Measurements from ENCODE around the gene GRK4.
"Not testable (repeated sequence)": the region's sequence is repeated elsewhere in the genome, so short reads cannot be mapped to it uniquely, and the experiment has no call there.

Gene GRK4

DNA sequence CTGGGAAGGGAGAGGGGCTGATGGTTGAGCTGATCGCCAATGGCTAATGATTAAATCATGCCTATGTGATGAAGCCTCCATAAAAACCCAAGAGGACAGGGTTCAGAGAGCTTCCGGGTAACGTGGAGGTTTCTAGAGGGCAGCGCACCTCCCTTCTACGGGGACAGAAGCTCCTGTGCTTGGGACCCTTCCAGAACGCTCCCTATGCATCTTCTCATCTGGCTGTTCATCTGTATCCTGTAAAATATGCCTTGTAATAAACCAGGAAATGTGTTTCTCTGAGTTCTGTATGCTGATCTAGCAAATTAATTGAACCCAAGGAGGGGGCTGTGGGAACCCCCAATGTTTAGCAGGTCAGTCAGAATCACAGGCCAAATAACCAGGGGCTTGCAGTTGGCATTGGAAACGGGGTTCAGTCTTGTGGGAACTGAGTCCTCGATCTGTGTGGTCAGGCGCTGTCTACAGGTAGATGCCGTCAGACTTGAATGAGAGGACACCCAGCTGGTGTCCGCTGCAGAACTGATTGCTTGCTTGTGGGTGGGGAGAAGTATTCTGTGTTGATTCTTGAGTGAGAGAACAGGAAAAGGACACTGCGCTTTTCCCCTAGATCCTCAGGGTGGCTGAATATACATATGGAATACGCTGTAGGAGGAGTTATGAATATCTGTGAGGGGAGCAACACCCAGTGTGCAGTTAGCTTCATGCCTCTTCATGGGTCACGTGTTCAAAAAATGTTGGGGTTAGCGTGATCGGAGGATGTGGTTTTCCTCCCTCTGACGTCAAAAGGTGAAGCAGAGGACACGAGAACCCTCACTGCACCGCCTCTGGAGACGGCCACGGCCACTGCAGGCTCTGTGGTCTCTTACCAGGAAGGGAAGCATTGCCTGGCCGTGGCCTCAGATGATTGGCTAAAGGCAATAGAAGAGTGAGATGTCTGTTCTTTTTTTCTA is 81.8 kb downstream of the GRK4 start:
- TF ChIP-seq, protein P1, sequence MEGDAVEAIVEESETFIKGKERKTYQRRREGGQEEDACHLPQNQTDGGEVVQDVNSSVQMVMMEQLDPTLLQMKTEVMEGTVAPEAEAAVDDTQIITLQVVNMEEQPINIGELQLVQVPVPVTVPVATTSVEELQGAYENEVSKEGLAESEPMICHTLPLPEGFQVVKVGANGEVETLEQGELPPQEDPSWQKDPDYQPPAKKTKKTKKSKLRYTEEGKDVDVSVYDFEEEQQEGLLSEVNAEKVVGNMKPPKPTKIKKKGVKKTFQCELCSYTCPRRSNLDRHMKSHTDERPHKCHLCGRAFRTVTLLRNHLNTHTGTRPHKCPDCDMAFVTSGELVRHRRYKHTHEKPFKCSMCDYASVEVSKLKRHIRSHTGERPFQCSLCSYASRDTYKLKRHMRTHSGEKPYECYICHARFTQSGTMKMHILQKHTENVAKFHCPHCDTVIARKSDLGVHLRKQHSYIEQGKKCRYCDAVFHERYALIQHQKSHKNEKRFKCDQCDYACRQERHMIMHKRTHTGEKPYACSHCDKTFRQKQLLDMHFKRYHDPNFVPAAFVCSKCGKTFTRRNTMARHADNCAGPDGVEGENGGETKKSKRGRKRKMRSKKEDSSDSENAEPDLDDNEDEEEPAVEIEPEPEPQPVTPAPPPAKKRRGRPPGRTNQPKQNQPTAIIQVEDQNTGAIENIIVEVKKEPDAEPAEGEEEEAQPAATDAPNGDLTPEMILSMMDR (IDR thresholded peaks at IDR 0.05): no peak
- Histone ChIP-seq H3K27ac (peak overlapping the region in 1 of 2 donors; percentile 20), H3K4me3 (no peak overlapping the region)
- DNase-seq (ENCODE audit: low spot score): peak; percentile 74

DNA sequence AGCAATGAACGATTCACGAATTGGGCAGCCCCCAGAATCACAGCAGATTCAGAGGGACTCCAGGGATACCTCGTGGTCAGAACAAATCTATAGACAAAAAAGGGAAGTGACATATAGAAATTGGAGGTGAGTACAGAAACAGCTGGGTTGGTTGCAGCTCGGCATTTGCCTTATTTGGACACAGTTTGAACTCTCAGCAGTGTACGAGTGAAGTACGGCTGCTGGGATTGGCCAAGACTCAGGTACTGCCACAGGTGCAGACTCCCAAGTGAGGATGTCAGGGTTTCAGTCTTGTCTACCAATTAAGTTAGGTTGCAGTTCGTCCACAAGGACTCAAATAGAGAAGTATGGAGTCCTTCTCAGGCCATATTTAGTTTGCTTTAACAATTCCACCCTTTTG is 82.8 kb downstream of the GRK4 start:
- peak; percentile 50 for DNase-seq (ENCODE audit: low spot score)
- no peak overlapping the region for H3K4me3 ChIP-seq
- no peak overlapping the region for H3K27ac ChIP-seq
- TF ChIP-seq, protein P1 (IDR thresholded peaks at IDR 0.05): no peak

DNA sequence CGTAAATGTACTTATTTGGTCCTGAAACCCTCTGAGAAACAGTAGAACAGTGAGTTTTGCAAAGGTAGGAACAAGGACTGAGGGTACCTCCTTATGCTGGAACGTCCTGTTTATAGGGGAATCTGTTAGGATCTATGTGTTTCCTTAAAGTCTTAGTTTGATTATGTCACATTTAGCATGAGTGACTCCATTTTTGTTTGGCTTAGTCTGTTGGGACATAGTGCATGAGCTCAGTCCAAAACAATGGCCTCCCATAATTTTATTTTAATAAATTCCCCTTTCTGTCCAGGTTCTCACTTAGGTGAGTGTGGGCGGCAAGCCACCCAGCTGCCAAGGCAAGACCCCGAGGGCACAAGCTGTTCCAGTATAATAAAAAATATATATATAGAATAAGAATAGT is 83.3 kb downstream of the GRK4 start:
- no peak overlapping the region for H3K27ac ChIP-seq
- no peak overlapping the region for H3K4me3 ChIP-seq
- TF ChIP-seq, protein P1 (IDR thresholded peaks at IDR 0.05): no peak
- no peak for DNase-seq (ENCODE audit: low spot score)

DNA sequence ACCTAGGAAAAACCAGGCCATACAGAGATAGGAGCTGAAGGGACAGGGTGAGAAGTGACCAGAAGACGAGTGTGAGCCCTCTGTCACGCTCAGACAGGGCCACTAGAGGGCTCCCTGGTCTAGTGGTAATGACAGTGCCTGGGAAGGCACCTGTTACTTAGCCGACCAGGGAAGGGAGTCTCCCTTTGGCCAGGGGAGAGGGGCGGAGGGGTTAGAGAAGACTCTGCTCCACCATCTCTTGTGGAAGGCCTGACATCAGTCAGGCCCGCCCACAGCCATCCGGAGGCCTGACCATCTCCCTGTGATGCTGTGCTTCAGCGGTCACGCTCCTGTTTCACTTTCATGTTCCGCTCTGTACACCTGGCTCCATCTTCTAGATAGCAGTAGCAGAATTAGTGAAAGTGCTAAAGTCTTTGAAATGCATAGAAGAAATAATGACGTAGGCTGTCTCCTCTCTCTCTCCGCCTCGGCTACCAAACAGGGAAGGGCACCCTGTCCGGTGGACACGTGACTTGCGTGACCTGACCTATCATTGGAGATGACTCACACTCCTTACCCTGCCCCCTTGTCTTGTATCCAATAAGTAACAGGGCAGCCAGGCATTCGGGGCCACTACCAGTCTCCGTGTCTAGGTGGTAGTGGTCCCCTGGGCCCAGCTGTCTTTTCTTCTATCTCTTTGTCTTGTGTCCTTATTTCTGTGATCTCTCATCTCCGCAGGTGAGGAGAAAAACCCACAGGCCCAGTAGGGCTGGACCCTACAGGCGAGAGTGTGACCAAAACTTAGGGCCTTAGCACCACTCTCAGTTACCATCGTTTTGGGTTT is 84.3 kb downstream of the GRK4 start:
- TF ChIP-seq, protein P1 (IDR thresholded peaks at IDR 0.05): peak; percentile 64
- Histone ChIP-seq H3K4me3 (peak overlapping the region; percentile 38), H3K27ac (no peak overlapping the region)
- DNase-seq (ENCODE audit: low spot score): peak; percentile 65

DNA sequence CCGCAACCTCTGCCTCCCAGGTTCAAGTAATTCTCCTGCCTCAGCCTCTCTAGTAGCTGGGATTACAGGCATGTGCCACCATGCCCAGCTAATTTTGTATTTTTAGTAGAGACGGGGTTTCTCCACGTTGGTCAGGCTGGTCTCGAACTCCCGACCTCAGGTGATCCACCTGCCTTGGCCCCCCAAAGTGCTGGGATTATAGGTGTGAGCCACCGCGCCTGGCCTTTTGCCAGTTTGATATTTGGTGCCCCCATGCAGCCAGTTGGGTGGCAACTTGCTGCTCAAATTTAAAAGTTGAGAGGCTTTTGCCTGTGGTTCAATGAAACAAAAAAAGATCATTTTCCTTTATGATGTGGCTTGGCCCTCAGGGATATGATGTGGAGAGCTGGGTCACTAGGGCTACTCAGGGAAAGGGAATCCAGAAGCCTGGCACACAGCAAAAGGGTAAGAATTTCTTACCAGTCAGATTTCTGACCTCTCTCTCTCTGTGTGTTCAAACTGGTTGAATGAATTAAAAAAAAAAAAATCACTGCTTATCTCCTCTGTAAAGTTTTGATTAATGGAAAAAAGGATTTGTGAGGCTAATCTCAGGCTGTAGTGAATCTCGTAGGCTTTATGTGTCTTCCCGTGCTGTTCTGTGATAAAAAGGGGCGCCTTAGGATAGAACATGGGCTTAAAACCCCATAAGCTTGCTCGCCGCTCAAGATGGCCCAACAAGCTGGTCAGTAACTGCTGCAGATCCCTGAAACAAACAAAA is 87.9 kb downstream of the GRK4 start:
- not testable (repeated sequence) for H3K27ac ChIP-seq; DNase-seq (ENCODE audit: low spot score); H3K4me3 ChIP-seq

DNA sequence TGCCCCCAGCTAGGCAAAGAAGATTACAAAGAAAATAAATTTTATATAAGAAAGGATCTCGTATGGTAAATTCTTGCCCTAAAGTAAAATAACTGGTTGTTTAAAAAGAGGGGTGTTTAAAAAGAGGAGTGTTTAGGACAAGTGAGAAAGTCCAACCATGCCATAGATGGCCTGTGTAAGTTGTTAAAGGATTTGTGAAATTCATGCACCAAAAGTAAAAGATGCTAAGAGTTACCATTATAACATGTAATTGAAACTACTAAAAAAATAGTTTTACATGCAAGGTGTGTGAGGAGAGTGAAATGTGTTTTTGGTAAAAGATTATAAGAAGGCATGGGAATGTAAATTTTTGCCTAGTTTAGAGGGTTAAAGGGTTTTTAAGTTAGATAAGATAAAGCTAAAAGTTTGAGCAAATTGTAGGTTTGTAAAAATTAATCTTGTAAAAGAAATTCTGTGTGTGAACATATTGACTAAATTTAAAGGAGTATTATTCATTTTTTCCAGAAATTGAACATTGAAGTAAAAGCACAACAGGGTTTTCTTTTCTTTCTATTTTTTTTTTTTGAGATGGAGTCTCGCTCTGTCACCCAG is 90.9 kb downstream of the GRK4 start:
- no peak overlapping the region for H3K27ac ChIP-seq
- no peak overlapping the region for H3K4me3 ChIP-seq
- no peak for DNase-seq (ENCODE audit: low spot score)
- TF ChIP-seq, protein P1 (IDR thresholded peaks at IDR 0.05): no peak
